Peyer's patch (tissue), 4 donors: Measurements from ENCODE around the gene RPS10. TPM values are rescaled to one million over a fixed set of nuclear protein-coding genes. Genes with fewer than 3 reads are reported as not detected.
A peak's percentile ranks its signal among the peaks of the same experiment; 100 is the strongest.

Source experiments
- DNase-seq, 3 donors: peaks; one replicate each; pipeline ENCODE4 v3.0.0-alpha.2; 2017 to 2019
- H3K27ac ChIP-seq, 4 donors: fragments of 200-600 bp; sonication (generic); one replicate each; pipeline ENCODE4 v1.5.1; 2016 to 2019
- H3K27me3 ChIP-seq, 2 donors: fragments of 200-600 bp; sonication (generic); one replicate each; pipeline ENCODE4 v1.5.1; 2019
- H3K36me3 ChIP-seq, 3 donors: fragments of 200-600 bp; sonication (generic); one replicate each; pipeline ENCODE4 v1.5.1; 2016 to 2019
- H3K4me1 ChIP-seq, 4 donors: fragments of 200-600 bp; sonication (generic); one replicate each; pipeline ENCODE4 v1.5.1; 2016 to 2019
- H3K4me3 ChIP-seq, 4 donors: fragments of 200-600 bp; sonication (generic); 1 replicate in 3 of 4; 2 replicates in 1 of 4; pipeline ENCODE4 v1.5.1; 2016 to 2019; ENCODE audit warnings: mild to moderate bottlenecking in 1 of 4
- H3K9me3 ChIP-seq, 4 donors: fragments of 200-600 bp; sonication (generic); one replicate each; pipeline ENCODE4 v1.5.1; 2016 to 2019; ENCODE audit warnings: mild to moderate bottlenecking in 1 of 4
- POLR2A ChIP-seq, 2 donors: fragments of 450-650 bp; IDR thresholded peaks; one replicate each; pipeline ENCODE4 v1.5.1; 2017; ENCODE audit warnings: antibody characterized with exemption in 2 of 2, mild to moderate bottlenecking in 2 of 2, moderate library complexity in 2 of 2
- total RNA-seq, 4 donors: library from RNA; depleted of rRNA; stranded (reverse); fragments of >200 nt; gene quantifications; one replicate each; pipeline ENCODE4 v1.1.0, GENCODE V29; 2016
- TF ChIP-seq, protein P1 (sequence below), 6 experiments: fragments of 450-650 bp in 4 of 6; fragments of 200-600 bp in 2 of 6; sonication (generic) in 1 of 6; IDR thresholded peaks; one replicate each; pipeline ENCODE4 v1.5.1; 2017 to 2019; ENCODE audit warnings: antibody characterized with exemption in 6 of 6, mild to moderate bottlenecking in 3 of 6, moderate library complexity in 1 of 6

The RPS10 gene
- total RNA-seq, 4 donors from 2014 or later, result 729 to 2,642 (median 1,002) TPM

DNA sequence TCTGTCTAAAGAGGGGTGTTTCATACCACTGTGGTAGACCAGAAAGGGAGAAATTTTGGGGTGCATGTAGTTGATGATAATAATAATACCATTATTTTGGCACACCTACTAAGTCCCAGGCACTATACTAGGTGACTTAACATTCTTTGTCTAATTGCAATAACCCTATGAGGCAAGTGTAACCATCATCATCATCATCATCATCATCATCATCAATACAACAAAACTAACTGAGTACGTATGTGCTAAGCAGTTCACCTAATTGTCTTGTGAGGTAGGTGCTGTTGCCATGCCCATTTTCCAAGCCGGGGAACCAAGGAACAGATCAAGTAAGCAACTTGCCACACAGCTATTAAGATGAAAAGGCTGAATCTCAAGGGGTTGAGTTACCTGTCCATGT, 37.4 kb upstream of the RPS10 start:
- Histone ChIP-seq H3K4me3 (no peak overlapping the region), H3K36me3 (no peaks in the 10 kb centered on the region), H3K4me1 (peaks cover 0 to 13% (median 6%) of the 10 kb centered on the region in 4 donors), H3K27me3 (peaks cover 0 to 16% of the 10 kb centered on the region in 2 donors), H3K9me3 (no peaks in the 10 kb centered on the region), H3K27ac (no peak overlapping the region)
- TF ChIP-seq, protein P1, sequence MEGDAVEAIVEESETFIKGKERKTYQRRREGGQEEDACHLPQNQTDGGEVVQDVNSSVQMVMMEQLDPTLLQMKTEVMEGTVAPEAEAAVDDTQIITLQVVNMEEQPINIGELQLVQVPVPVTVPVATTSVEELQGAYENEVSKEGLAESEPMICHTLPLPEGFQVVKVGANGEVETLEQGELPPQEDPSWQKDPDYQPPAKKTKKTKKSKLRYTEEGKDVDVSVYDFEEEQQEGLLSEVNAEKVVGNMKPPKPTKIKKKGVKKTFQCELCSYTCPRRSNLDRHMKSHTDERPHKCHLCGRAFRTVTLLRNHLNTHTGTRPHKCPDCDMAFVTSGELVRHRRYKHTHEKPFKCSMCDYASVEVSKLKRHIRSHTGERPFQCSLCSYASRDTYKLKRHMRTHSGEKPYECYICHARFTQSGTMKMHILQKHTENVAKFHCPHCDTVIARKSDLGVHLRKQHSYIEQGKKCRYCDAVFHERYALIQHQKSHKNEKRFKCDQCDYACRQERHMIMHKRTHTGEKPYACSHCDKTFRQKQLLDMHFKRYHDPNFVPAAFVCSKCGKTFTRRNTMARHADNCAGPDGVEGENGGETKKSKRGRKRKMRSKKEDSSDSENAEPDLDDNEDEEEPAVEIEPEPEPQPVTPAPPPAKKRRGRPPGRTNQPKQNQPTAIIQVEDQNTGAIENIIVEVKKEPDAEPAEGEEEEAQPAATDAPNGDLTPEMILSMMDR (IDR thresholded peaks at IDR 0.05), result no peak
- no peak for TF ChIP-seq POLR2A (IDR thresholded peaks at IDR 0.05)
- no peak for DNase-seq

DNA sequence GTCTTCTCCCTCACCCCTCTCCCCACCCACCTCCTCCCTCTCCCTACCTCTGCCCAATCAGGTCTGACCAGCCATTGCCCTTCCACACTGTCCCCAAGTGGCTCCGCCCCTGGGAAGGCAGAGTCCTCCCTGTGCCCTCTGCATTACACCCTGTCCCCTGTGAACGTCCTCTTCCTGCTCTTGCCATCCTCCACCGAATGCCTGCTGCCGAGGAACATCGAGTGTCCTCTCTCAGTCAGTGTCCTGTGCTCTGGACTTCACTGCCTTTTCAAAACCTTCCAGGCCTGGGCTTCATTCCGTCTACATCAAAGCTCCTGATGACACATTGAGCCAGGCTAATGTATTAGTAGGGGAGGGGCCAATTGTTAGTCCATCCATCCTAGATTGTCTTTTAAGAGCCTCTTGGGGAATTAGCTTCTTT, 36.7 kb upstream of the RPS10 start:
- H3K36me3 ChIP-seq, result no peaks in the 10 kb centered on the region
- DNase-seq, result peak in 1 of 3 donors; percentile 63
- peaks cover 0 to 16% of the 10 kb centered on the region in 2 donors for H3K27me3 ChIP-seq
- H3K27ac ChIP-seq, result no peak overlapping the region
- no peaks in the 10 kb centered on the region for H3K9me3 ChIP-seq
- TF ChIP-seq POLR2A (IDR thresholded peaks at IDR 0.05), result no peak
- TF ChIP-seq, protein P1 (IDR thresholded peaks at IDR 0.05), result no peak
- H3K4me1 ChIP-seq, result peaks cover 0 to 13% (median 6%) of the 10 kb centered on the region in 4 donors
- H3K4me3 ChIP-seq, result no peak overlapping the region

DNA sequence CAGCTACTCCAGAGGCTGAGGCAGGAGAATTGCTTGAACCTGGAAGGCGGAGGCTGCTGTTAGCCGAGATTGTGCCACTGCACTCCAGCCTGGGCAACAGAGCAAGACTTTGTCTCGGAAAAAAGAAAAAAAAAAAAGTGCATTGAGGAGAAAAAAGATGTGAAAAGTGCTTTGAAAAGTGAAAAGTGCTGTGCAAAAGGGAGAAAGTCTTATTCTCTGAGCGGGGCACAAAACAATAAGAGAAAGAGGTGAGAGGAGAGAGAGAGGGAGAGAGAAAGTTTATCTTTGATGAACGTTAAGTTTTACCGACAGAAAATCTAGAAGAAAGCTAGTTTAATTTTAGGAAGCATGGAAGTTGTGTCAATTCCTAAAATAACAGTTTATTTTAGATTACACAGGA, 36.1 kb upstream of the RPS10 start:
- no peak for DNase-seq
- Histone ChIP-seq H3K27ac (no peak overlapping the region), H3K4me3 (no peak overlapping the region), H3K4me1 (peaks cover 0 to 13% (median 6%) of the 10 kb centered on the region in 4 donors), H3K9me3 (no peaks in the 10 kb centered on the region), H3K36me3 (no peaks in the 10 kb centered on the region), H3K27me3 (peaks cover 0 to 16% of the 10 kb centered on the region in 2 donors)
- TF ChIP-seq, protein P1 (IDR thresholded peaks at IDR 0.05), result no peak
- no peak for TF ChIP-seq POLR2A (IDR thresholded peaks at IDR 0.05)

DNA sequence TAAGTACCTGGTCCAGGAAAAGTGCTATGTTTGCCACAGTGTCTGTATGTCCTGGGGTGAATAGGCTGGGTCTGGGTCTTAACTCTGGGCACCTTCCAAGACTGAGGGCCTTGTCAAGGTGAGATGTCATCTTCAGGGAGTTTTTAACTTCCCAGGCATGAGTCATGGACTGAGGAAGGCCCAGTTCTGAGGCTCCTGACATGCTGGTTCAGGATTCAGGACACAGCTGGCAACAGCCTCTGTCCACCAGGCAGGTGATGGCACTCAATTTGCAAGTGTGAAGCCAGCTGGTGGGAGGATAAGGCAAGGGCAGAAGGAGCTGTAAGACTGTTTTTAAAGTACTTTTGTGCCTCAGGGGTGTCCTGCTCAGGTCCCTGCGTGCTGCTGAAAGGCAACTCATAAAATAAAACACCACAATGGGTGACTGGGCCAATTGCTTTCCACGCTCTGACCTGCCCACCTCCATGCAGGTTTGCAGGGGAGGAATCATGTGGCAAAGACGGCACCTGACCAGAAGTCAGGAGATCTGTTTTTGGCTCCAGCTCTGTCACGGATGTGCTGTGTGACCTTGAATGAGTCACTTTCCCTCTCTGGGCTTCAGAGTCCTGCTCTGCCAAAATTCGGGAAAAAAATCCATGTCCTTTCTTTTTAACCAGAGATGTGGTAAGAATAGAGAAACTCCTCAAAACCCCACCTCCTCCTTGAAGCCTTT, 35.1 kb upstream of the RPS10 start:
- Histone ChIP-seq H3K36me3 (no peaks in the 10 kb centered on the region), H3K4me3 (no peak overlapping the region), H3K27ac (no peak overlapping the region), H3K4me1 (peaks cover 0 to 8% (median 4%) of the 10 kb centered on the region in 4 donors), H3K27me3 (peaks cover 0 to 9% of the 10 kb centered on the region in 2 donors), H3K9me3 (no peaks in the 10 kb centered on the region)
- no peak for DNase-seq
- TF ChIP-seq, protein P1 (IDR thresholded peaks at IDR 0.05), result no peak
- no peak for TF ChIP-seq POLR2A (IDR thresholded peaks at IDR 0.05)

DNA sequence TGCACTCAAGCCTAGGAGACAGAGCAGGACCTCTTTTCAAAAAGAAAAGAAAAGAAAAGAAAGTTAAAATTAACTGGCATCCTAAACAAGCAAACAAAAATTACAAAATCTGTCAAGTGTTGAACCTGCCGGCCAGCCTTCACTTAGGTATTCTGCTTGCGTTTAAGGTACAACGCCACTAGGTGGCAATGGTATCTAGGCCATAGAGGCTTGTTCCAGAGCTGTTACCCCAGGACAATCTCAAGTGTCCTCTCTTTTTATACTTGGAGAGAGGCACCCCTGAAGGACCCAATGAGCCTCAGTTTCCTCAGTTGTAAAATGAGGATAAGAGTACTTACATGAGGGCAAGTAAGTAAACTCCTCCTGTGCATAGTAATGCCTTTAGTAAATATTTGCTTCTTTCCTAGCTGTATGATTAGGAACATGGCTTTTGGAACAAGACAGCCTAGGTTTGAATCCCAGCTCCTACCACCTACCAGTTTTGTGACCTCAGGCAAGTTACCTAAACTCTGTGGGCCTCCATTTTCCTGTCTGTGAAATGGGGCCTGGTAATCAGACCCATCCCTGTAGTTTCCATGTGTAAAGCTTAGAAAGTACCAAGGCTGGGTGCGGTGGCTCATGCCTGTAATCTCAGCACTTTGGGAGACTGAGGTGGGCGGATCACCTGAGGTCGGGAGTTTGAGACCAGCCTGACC, 34.2 kb upstream of the RPS10 start:
- H3K36me3 ChIP-seq, result no peaks in the 10 kb centered on the region
- no peaks in the 10 kb centered on the region for H3K9me3 ChIP-seq
- H3K27me3 ChIP-seq, result peaks cover 0 to 1% of the 10 kb centered on the region in 2 donors
- DNase-seq, result peak in 2 of 3 donors; percentile 50 to 76
- no peak overlapping the region for H3K4me3 ChIP-seq
- H3K27ac ChIP-seq, result no peak overlapping the region
- TF ChIP-seq, protein P1 (IDR thresholded peaks at IDR 0.05), result peak; percentile 44 to 82 (median 70)
- TF ChIP-seq POLR2A (IDR thresholded peaks at IDR 0.05), result no peak
- H3K4me1 ChIP-seq, result no peaks in the 10 kb centered on the region
